ENCODE measurements around the gene SLC4A1AP. TPM values are rescaled to one million over a fixed set of nuclear protein-coding genes. Genes with fewer than 3 reads are reported as not detected.
A peak's percentile ranks its signal among the peaks of the same experiment; 100 is the strongest.

SLC4A1AP gene
- total and polyA plus RNA-seq, 2 donors from 2014 or later, result 19.1 to 20.9 TPM

DNA sequence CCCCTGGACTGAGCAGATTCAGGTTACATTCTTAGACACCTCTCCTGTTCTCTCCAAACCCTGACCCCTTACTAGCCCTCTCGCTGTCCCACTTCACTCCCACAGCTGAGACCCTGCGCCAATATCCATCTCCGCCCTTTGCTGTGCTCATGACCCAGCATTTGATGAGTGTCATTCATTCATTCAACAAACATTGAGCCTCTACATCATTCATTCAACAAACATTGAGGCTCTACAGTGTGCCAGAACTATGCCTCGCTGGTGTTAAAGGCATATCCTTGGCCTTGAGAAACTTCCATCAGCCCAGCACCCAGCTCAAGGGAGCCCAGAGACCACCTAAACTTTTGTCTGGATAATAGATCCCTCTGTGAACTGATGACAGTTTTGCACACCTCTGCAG, 65.9 kb downstream of the SLC4A1AP start:
- no peaks in the 10 kb centered on the region for H3K9me3 ChIP-seq (ENCODE audit: control insufficient read depth in 2 of 3, insufficient read depth in 1 of 3, low read length in 3 of 3)
- H3K9ac ChIP-seq (ENCODE audit: low read length in 3 of 3), result peak overlapping the region in 1 of 3 donors; percentile 37
- no peak for DNase-seq
- intact Hi-C loops (cut with DNase I), result no loop called here
- no peaks in the 10 kb centered on the region for H3K27me3 ChIP-seq (ENCODE audit: control insufficient read depth, insufficient read depth, low read length)
- H3K27ac ChIP-seq (ENCODE audit: low read depth in 2 of 2, low read length in 2 of 2), result peak overlapping the region; percentile 79 to 88
- peaks cover 4 to 37% (median 34%) of the 10 kb centered on the region in 3 donors for H3K4me1 ChIP-seq (ENCODE audit: control insufficient read depth in 2 of 3, insufficient read depth in 2 of 3, low read depth in 1 of 3, low read length in 3 of 3)
- no peaks in the 10 kb centered on the region for H3K36me3 ChIP-seq (ENCODE audit: control insufficient read depth in 2 of 3, insufficient read depth in 3 of 3, low read length in 3 of 3)
- no peak for FAIRE-seq
- H3K4me3 ChIP-seq (ENCODE audit: low read length in 3 of 3), result no peak overlapping the region
- TF ChIP-seq, protein P1, sequence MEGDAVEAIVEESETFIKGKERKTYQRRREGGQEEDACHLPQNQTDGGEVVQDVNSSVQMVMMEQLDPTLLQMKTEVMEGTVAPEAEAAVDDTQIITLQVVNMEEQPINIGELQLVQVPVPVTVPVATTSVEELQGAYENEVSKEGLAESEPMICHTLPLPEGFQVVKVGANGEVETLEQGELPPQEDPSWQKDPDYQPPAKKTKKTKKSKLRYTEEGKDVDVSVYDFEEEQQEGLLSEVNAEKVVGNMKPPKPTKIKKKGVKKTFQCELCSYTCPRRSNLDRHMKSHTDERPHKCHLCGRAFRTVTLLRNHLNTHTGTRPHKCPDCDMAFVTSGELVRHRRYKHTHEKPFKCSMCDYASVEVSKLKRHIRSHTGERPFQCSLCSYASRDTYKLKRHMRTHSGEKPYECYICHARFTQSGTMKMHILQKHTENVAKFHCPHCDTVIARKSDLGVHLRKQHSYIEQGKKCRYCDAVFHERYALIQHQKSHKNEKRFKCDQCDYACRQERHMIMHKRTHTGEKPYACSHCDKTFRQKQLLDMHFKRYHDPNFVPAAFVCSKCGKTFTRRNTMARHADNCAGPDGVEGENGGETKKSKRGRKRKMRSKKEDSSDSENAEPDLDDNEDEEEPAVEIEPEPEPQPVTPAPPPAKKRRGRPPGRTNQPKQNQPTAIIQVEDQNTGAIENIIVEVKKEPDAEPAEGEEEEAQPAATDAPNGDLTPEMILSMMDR (IDR thresholded peaks at IDR 0.05; ENCODE audit: borderline replicate concordance, extremely low read depth, insufficient read depth), result no peak

DNA sequence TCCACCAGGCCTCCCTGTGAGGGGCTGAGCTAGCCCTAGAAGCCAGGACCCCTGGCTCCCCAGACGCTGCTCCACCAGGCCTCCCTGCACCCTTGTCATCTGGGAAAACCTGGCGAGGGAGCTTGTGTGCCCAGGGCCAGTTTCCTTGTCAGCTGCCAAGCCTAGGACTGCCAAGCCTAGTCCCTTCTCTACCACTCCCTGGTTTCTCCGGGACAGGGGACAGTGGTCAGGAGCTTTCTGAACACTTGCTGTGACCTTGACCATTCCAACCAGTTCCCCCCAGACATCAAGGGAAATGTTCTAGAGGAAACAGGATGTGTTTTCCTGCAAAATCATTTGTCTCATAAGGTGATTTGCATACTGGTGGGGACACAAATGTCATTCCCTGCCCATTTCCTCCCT, 66.6 kb downstream of the SLC4A1AP start:
- peak overlapping the region; percentile 79 to 88 for H3K27ac ChIP-seq (ENCODE audit: low read depth in 2 of 2, low read length in 2 of 2)
- peaks cover 4 to 38% (median 32%) of the 10 kb centered on the region in 3 donors for H3K4me1 ChIP-seq (ENCODE audit: control insufficient read depth in 2 of 3, insufficient read depth in 2 of 3, low read depth in 1 of 3, low read length in 3 of 3)
- no peaks in the 10 kb centered on the region for H3K27me3 ChIP-seq (ENCODE audit: control insufficient read depth, insufficient read depth, low read length)
- peak in 1 of 5 donors; percentile 38 for DNase-seq
- no peak overlapping the region for H3K4me3 ChIP-seq (ENCODE audit: low read length in 3 of 3)
- H3K9me3 ChIP-seq (ENCODE audit: control insufficient read depth in 2 of 3, insufficient read depth in 1 of 3, low read length in 3 of 3), result no peaks in the 10 kb centered on the region
- intact Hi-C loops (cut with DNase I), result no loop called here
- FAIRE-seq, result no peak
- TF ChIP-seq, protein P1 (IDR thresholded peaks at IDR 0.05; ENCODE audit: borderline replicate concordance, extremely low read depth, insufficient read depth), result no peak
- H3K36me3 ChIP-seq (ENCODE audit: control insufficient read depth in 2 of 3, insufficient read depth in 3 of 3, low read length in 3 of 3), result no peaks in the 10 kb centered on the region
- H3K9ac ChIP-seq (ENCODE audit: low read length in 3 of 3), result peak overlapping the region in 1 of 3 donors; percentile 37

- Histone ChIP-seq H3K4me1 (ENCODE audit: control insufficient read depth in 2 of 3, insufficient read depth in 2 of 3, low read depth in 1 of 3, low read length in 3 of 3) (peaks cover 4 to 43% (median 37%) of the 10 kb centered on the region in 3 donors), H3K27me3 (ENCODE audit: control insufficient read depth, insufficient read depth, low read length) (no peaks in the 10 kb centered on the region), H3K4me3 (ENCODE audit: low read length in 3 of 3) (no peak overlapping the region), H3K27ac (ENCODE audit: low read depth in 2 of 2, low read length in 2 of 2) (peak overlapping the region; percentile 79 to 88), H3K9ac (ENCODE audit: low read length in 3 of 3) (no peak overlapping the region), H3K36me3 (ENCODE audit: control insufficient read depth in 2 of 3, insufficient read depth in 3 of 3, low read length in 3 of 3) (no peaks in the 10 kb centered on the region), H3K9me3 (ENCODE audit: control insufficient read depth in 2 of 3, insufficient read depth in 1 of 3, low read length in 3 of 3) (no peaks in the 10 kb centered on the region)
- no peak for DNase-seq
- intact Hi-C loops (cut with DNase I), result no loop called here
- FAIRE-seq, result no peak
- TF ChIP-seq, protein P1 (IDR thresholded peaks at IDR 0.05; ENCODE audit: borderline replicate concordance, extremely low read depth, insufficient read depth), result no peak
Measured at GRCh38 chr2:27730980-27731691, 67.4 kb downstream of the SLC4A1AP start.
